ENCODE results near the gene ANKS1B. TPM values are rescaled to one million over a fixed set of nuclear protein-coding genes. Genes with fewer than 3 reads are reported as not detected.

ANKS1B gene
- polyA plus RNA-seq, 3 donors = not detected

- H3K9ac ChIP-seq (ENCODE audit: insufficient read depth, low read length, poor library complexity, severe bottlenecking) = no peak overlapping the region
- no peak overlapping the region for H3K27ac Mint-ChIP-seq
- peaks cover 0 to 7% of the 10 kb centered on the region in 2 donors for H3K9me3 ChIP-seq (replicated peaks in 1 of 2; ENCODE audit: control insufficient read depth in 1 of 2, insufficient read depth in 1 of 2, low read length in 2 of 2)
- H3K4me1 ChIP-seq (ENCODE audit: control insufficient read depth in 1 of 2, insufficient read depth in 2 of 2, low read length in 2 of 2) = no peaks in the 10 kb centered on the region
- peaks cover 0 to 1% (median 0%) of the 10 kb centered on the region in 3 donors for H3K27me3 Mint-ChIP-seq (ENCODE audit: low read depth in 3 of 3)
- H3K36me3 ChIP-seq (replicated peaks in 1 of 2; ENCODE audit: control insufficient read depth in 1 of 2, insufficient read depth in 2 of 2, low read length in 2 of 2) = no peaks in the 10 kb centered on the region
- no peaks in the 10 kb centered on the region for H4K20me1 ChIP-seq (ENCODE audit: insufficient read depth, low read length)
- intact Hi-C loops (cut with micrococcal nuclease) = no loop called here
- H3K4me2 ChIP-seq (replicated peaks; ENCODE audit: extremely low read depth, low read length, poor library complexity, severe bottlenecking) = no peak overlapping the region
- H3K27me3 ChIP-seq (ENCODE audit: control insufficient read depth in 2 of 2, insufficient read depth in 2 of 2, low read length in 2 of 2) = no peaks in the 10 kb centered on the region
- H3K79me2 ChIP-seq (ENCODE audit: insufficient read depth, low read length) = no peaks in the 10 kb centered on the region
- H3K4me3 Mint-ChIP-seq = no peak overlapping the region
- H3K27ac ChIP-seq (ENCODE audit: low read depth in 1 of 2, low read length in 2 of 2) = no peak overlapping the region
- DNase-seq = no peak
- no peak overlapping the region for H2AFZ ChIP-seq (ENCODE audit: insufficient read depth, low read depth, low read length, poor library complexity, severe bottlenecking)
- no peaks in the 10 kb centered on the region for H3K36me3 Mint-ChIP-seq
- WGBS (ENCODE audit: insufficient coverage) = no CpG with 5 or more reads among the region's 1 CpG
- H3K4me1 Mint-ChIP-seq = no peaks in the 10 kb centered on the region
- TF ChIP-seq, protein P1, sequence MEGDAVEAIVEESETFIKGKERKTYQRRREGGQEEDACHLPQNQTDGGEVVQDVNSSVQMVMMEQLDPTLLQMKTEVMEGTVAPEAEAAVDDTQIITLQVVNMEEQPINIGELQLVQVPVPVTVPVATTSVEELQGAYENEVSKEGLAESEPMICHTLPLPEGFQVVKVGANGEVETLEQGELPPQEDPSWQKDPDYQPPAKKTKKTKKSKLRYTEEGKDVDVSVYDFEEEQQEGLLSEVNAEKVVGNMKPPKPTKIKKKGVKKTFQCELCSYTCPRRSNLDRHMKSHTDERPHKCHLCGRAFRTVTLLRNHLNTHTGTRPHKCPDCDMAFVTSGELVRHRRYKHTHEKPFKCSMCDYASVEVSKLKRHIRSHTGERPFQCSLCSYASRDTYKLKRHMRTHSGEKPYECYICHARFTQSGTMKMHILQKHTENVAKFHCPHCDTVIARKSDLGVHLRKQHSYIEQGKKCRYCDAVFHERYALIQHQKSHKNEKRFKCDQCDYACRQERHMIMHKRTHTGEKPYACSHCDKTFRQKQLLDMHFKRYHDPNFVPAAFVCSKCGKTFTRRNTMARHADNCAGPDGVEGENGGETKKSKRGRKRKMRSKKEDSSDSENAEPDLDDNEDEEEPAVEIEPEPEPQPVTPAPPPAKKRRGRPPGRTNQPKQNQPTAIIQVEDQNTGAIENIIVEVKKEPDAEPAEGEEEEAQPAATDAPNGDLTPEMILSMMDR (IDR thresholded peaks at IDR 0.05) = no peak
- no peak overlapping the region for H3K4me3 ChIP-seq (replicated peaks in 1 of 3; ENCODE audit: low read depth in 2 of 3, low read length in 3 of 3)
- peaks cover 0 to 6% (median 2%) of the 10 kb centered on the region in 7 donors for H3K9me3 Mint-ChIP-seq
These were observed 498.5 kb downstream of the ANKS1B start for GRCh38 chr12:99486277-99486676.

- TF ChIP-seq, protein P1 (IDR thresholded peaks at IDR 0.05) = no peak
- H2AFZ ChIP-seq (ENCODE audit: insufficient read depth, low read depth, low read length, poor library complexity, severe bottlenecking) = no peak overlapping the region
- no peak overlapping the region for H3K27ac Mint-ChIP-seq
These were observed 505.6 kb downstream of the ANKS1B start for GRCh38 chr12:99479149-99479548.

More at GRCh38 chr12:99479149-99479548, 505.6 kb downstream of the ANKS1B start:
- Mint-ChIP-seq H3K9me3 (peaks cover 0 to 8% (median 2%) of the 10 kb centered on the region in 7 donors), H3K27me3 (ENCODE audit: low read depth in 3 of 3) (peaks cover 0 to 2% (median 0%) of the 10 kb centered on the region in 3 donors), H3K4me3 (no peak overlapping the region), H3K36me3 (no peaks in the 10 kb centered on the region), H3K4me1 (no peaks in the 10 kb centered on the region)
- H3K36me3 ChIP-seq (replicated peaks in 1 of 2; ENCODE audit: control insufficient read depth in 1 of 2, insufficient read depth in 2 of 2, low read length in 2 of 2) = no peaks in the 10 kb centered on the region
- no peak overlapping the region for H3K9ac ChIP-seq (ENCODE audit: insufficient read depth, low read length, poor library complexity, severe bottlenecking)
- no peaks in the 10 kb centered on the region for H4K20me1 ChIP-seq (ENCODE audit: insufficient read depth, low read length)
- H3K4me2 ChIP-seq (replicated peaks; ENCODE audit: extremely low read depth, low read length, poor library complexity, severe bottlenecking) = no peak overlapping the region
- H3K4me3 ChIP-seq (replicated peaks in 1 of 3; ENCODE audit: low read depth in 2 of 3, low read length in 3 of 3) = no peak overlapping the region
- no peak overlapping the region for H3K27ac ChIP-seq (ENCODE audit: low read depth in 1 of 2, low read length in 2 of 2)
- H3K4me1 ChIP-seq (ENCODE audit: control insufficient read depth in 1 of 2, insufficient read depth in 2 of 2, low read length in 2 of 2) = no peaks in the 10 kb centered on the region
- H3K27me3 ChIP-seq (ENCODE audit: control insufficient read depth in 2 of 2, insufficient read depth in 2 of 2, low read length in 2 of 2) = no peaks in the 10 kb centered on the region
- H3K9me3 ChIP-seq (replicated peaks in 1 of 2; ENCODE audit: control insufficient read depth in 1 of 2, insufficient read depth in 1 of 2, low read length in 2 of 2) = peaks cover 0 to 3% of the 10 kb centered on the region in 2 donors
- intact Hi-C loops (cut with micrococcal nuclease) = no loop called here
- no peaks in the 10 kb centered on the region for H3K79me2 ChIP-seq (ENCODE audit: insufficient read depth, low read length)
- no peak for DNase-seq

Measured in CD14-positive monocyte (primary cell).